Hair follicle dermal papilla cell (primary cell): ENCODE measurements around the gene RABL2B. TPM values are rescaled to one million over a fixed set of nuclear protein-coding genes. Genes with fewer than 3 reads are reported as not detected.

ENCODE experiments used
- total RNA-seq: library from RNA; depleted of rRNA; stranded (reverse); fragments of >200 nt; gene quantifications from 2 replicates; pipeline ENCODE4 v1.2.3, GENCODE V29; 2012

Gene RABL2B
- 21.6 and 25.3 TPM in 2 replicates for total RNA-seq

DNA sequence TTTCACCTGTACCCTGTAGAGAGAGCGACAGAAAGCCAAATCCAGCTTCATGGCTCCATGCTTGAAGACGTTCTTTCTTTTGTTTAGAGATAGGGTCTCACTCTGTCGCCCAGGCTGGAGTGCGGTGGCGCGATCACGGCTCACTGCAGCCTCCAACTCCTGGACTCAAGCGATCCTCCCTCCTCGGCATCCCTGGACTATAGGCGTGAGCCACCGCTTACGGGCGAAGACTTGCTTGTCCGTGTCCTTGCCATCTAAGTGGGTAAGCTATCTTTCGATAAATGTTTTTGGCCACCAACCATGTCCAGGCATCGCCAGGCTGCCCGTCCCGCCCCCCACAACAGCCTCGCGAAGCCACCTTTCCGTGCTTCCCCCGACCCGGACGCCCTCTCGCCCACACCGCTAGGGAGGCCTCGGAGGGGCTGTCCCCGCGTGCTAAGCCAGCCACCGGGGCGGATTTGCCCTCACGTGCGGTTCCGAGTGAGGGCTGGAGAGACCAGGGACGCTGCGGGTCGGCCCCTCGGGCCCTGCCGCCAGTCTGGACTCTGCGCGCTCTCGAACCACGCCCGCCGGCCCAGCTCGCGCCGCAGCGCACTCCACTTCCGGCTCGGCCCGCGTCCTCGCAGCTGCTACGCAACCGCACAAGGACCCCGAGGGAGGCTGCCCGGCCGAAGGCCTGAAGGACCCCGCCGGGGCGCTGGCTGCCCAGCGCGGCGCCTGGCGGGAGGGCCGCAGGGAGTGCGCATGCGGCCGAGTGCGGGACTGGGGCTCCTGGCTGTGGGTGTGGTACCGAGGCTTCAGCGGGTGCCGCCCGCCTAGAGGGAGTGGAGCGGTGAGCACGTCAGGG lies at the start of gene RABL2B:
TSS of gene RABL2B (minus strand) at position 604 of the 847 bp plus-strand sequence. CDS start 1,342 bp downstream, outside the sequence.

DNA sequence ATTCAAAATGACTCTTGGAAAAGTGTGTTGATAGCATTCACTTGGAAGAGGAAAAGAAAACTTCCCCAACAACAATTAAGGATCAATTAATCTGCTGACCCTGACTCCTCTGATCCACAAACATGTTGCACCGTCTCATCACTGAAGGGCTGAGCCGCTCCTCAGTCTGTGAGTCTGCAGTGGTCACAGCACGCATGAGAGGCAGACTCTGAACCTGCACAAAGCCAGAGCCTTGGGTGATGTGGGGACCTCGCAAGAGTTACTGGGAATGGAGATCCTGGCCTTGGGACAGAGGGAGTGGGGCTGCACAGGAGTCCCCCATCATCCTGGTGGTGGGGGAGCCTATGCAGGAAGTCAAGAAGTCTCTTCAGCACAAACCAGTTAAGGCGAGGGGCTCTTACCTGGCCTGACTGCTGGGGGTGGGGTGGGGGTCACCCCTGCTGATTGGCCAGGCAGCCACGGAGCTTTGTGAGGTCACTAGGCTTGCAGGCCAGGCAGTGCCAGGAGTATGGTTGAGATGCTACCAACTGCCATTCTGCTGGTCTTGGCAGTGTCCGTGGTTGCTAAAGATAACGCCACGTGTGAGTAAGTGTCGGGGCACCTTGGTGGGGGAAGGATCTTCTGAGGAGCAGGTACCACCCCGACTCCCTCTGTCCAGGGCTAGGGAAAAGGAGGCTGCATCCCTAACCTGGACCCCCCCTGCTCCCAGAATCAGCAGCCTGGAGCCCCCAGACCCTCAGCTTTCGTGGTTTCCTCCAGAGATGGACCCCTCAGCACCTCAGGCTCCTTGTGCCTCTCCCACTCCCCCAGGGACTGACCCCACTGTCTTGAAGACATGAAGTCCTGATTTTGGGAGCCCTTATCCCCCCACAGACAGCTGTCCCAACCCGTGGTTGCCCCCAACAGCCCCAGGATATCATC lies 45.4 kb downstream of the RABL2B start, which contains the start of gene ACR:
TSS of gene ACR (plus strand) at position 477 of the 921 bp plus-strand sequence. CDS start at position 509, 32 bp downstream.

Other genes with a start within 250 kb of the RABL2B start
- gene KLHDC7B, start 237.7 kb downstream of the RABL2B start, total RNA-seq = 0.12 TPM in 1 of 2 replicates, not detected in the other
- gene SYCE3, start 220.7 kb downstream of the RABL2B start, total RNA-seq = not detected in 2 replicates
- 3.2 and 4.0 TPM in 2 replicates for gene CPT1B, start 205.2 kb downstream of the RABL2B start, total RNA-seq
- gene CHKB, start 200.8 kb downstream of the RABL2B start, total RNA-seq = 40.8 and 45.1 TPM in 2 replicates
- gene MAPK8IP2, start 182.8 kb downstream of the RABL2B start, total RNA-seq = 1.9 and 4.6 TPM in 2 replicates
- gene ARSA, start 155.5 kb downstream of the RABL2B start, total RNA-seq = 40.8 and 47.1 TPM in 2 replicates
- gene SHANK3, start 110.8 kb downstream of the RABL2B start, total RNA-seq = 0.85 and 1.9 TPM in 2 replicates
- gene ACR, start 45.4 kb downstream of the RABL2B start, total RNA-seq = 0.16 TPM in 1 of 2 replicates, not detected in the other